ENCODE measurements around the gene SERPINB7.
A peak's percentile ranks its signal among the peaks of the same experiment; 100 is the strongest.

SERPINB7 gene

DNA sequence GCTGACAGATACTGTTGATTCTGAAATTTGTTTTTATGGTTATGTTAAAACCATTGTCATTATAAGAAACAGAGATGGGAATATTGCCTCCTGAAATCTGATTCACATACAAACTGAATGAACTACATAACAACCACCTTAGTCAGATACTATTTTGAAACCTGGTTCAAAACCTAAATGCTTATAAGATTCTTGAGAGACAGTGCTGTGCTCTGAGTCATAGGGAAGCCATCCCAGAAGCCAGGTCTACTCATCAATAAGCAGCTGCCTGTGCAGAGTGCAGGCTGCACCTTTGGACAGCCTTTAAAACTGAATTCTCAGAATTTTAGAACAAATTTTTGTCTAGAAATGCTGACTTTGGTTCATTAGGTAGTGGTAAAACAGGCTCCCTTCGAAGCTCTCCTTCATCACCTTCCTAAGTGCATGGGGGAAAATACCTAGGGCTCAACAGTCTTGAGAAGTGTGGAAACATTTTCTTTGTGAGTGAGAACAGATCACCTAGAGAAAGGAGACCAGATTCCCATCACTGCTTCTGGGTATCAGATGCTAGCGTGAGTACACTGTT, at the start of gene SERPINB7:
Gene SERPINB7 (plus strand): TSS at position 253 of the 565 bp plus-strand sequence. CDS start 6,955 bp downstream, outside the sequence.
- peak within 1 kb of the TSS; percentile 23 for H3K4me3 ChIP-seq (ENCODE audit: low read length)
- no peak for TF ChIP-seq CTCF (IDR thresholded peaks at IDR 0.05; ENCODE audit: insufficient read depth, low read depth, low read length, missing control alignments)
- DNase-seq (ENCODE audit: low read depth), result peak; percentile 97

GRCh38 chr18:63725682-63726480, 49.3 kb upstream of the SERPINB7 start:
- no peak overlapping the region for H3K4me3 ChIP-seq (ENCODE audit: low read length)
- TF ChIP-seq CTCF (IDR thresholded peaks at IDR 0.05; ENCODE audit: insufficient read depth, low read depth, low read length, missing control alignments), result no peak
- no peak for DNase-seq (ENCODE audit: low read depth)

GRCh38 chr18:63730773-63731172, 44.4 kb upstream of the SERPINB7 start:
- H3K4me3 ChIP-seq (ENCODE audit: low read length), result no peak overlapping the region
- DNase-seq (ENCODE audit: low read depth), result peak; percentile 44
- no peak for TF ChIP-seq CTCF (IDR thresholded peaks at IDR 0.05; ENCODE audit: insufficient read depth, low read depth, low read length, missing control alignments)

- TF ChIP-seq CTCF (IDR thresholded peaks at IDR 0.05; ENCODE audit: insufficient read depth, low read depth, low read length, missing control alignments), result no peak
- DNase-seq (ENCODE audit: low read depth), result peak; percentile 14
- no peak overlapping the region for H3K4me3 ChIP-seq (ENCODE audit: low read length)
Measured at GRCh38 chr18:63731215-63731614, 44.0 kb upstream of the SERPINB7 start.

- DNase-seq (ENCODE audit: low read depth), result peak; percentile 62
- no peak for TF ChIP-seq CTCF (IDR thresholded peaks at IDR 0.05; ENCODE audit: insufficient read depth, low read depth, low read length, missing control alignments)
- no peak overlapping the region for H3K4me3 ChIP-seq (ENCODE audit: low read length)
Measured at GRCh38 chr18:63736876-63737275, 38.3 kb upstream of the SERPINB7 start.

DNA sequence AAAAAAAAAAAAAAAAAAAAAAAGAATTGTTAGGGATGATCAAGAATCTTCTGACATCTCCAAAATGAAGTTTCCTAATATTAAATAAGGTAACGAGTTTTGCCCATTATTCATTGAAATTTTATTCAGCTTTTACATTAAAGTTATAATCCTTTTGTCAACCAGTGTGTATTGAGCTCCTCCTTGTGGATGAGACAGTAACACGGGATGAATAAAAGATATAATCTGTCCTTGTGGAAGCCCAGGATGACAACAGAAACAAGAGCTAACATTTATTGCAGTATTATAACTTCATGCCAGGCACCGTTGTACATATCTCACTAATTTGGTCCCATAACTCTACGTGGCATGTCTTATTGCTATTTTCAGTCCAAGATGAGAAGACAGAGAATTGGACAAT, 33.4 kb upstream of the SERPINB7 start:
- peak; percentile 67 for DNase-seq (ENCODE audit: low read depth)
- peak; percentile 71 for TF ChIP-seq CTCF (IDR thresholded peaks at IDR 0.05; ENCODE audit: insufficient read depth, low read depth, low read length, missing control alignments)

More for the DNA sequence above, 33.4 kb upstream of the SERPINB7 start:
- no peak overlapping the region for H3K4me3 ChIP-seq (ENCODE audit: low read length)

All from epithelial cell of esophagus (primary cell).